K562 (cell line): ENCODE results near the gene TOX2. TPM values are rescaled to one million over a fixed set of nuclear protein-coding genes. Genes with fewer than 3 reads are reported as not detected.
A peak's percentile ranks its signal among the peaks of the same experiment; 100 is the strongest.

Source experiments
- ATF1 ChIP-seq, 2 experiments: fragments of 450-650 bp in 1 of 2; IDR thresholded peaks; 2 replicates each; pipeline ENCODE4 v1.6.1; 2016; ENCODE audit warnings: missing compliant biosample characterization in 1 of 2, missing genetic modification characterization in 1 of 2
- BCL6 ChIP-seq: fragments of 250-450 bp; sonication (Bioruptor Pico); IDR thresholded peaks from 2 replicates; pipeline ENCODE4 v1.4.0; 2020
- BHLHE40 ChIP-seq: IDR thresholded peaks from 2 replicates; pipeline ENCODE4 v1.6.1; 2011; ENCODE audit warnings: low read length, improper control_type of control experiment
- CREB1 ChIP-seq, 2 experiments: sonication (generic) in 1 of 2; formaldehyde crosslinking in 1 of 2; IDR thresholded peaks; 2 replicates each; pipeline versions ENCODE4 v1.6.1 to v1.8.0; 2012 to 2022; ENCODE audit warnings: inconsistent platforms in 1 of 2, mild to moderate bottlenecking in 1 of 2, missing genetic modification reagents in 1 of 2, moderate library complexity in 1 of 2
- CREM ChIP-seq: IDR thresholded peaks from 2 replicates; pipeline ENCODE4 v1.6.1; 2014; ENCODE audit warnings: antibody characterized with exemption, low read depth
- E2F6 ChIP-seq, 2 experiments: IDR thresholded peaks; 2 replicates each; pipeline ENCODE4 v1.6.1; 2011; ENCODE audit warnings: borderline replicate concordance in 1 of 2, control low read depth in 1 of 2, low read depth in 1 of 2, low read length in 1 of 2, mild to moderate bottlenecking in 1 of 2, mixed read lengths in 1 of 2, moderate library complexity in 1 of 2; ENCODE audit not compliant: insufficient read depth in 1 of 2, insufficient read length in 1 of 2, poor library complexity in 1 of 2, severe bottlenecking in 1 of 2; ENCODE audit errors: extremely low read depth in 1 of 2
- FOXJ3 ChIP-seq: sonication (generic); formaldehyde crosslinking; IDR thresholded peaks from 2 replicates; pipeline ENCODE4 v1.4.0; 2020; ENCODE audit warnings: mild to moderate bottlenecking, missing genetic modification reagents
- GTF2A2 ChIP-seq: IDR thresholded peaks from 2 replicates; pipeline ENCODE4 v1.6.1; 2016; ENCODE audit warnings: mild to moderate bottlenecking, missing genetic modification characterization, missing compliant biosample characterization
- HES1 ChIP-seq: fragments of 450-650 bp; IDR thresholded peaks from 2 replicates; pipeline ENCODE4 v1.6.1; 2016; ENCODE audit warnings: low read depth, mild to moderate bottlenecking, moderate library complexity
- MEIS2 ChIP-seq: fragments of 450-650 bp; IDR thresholded peaks from 2 replicates; pipeline ENCODE4 v1.6.1; 2014; ENCODE audit warnings: mild to moderate bottlenecking; ENCODE audit not compliant: partially characterized antibody
- REST ChIP-seq, 2 experiments: fragments of 450-650 bp; formaldehyde crosslinking in 1 of 2; IDR thresholded peaks; 2 replicates each; pipeline versions ENCODE4 v1.4.0 to v1.6.1; 2014 to 2020; ENCODE audit warnings: mild to moderate bottlenecking in 2 of 2, borderline replicate concordance in 1 of 2, low read depth in 1 of 2
- SETDB1 ChIP-seq: IDR thresholded peaks from one replicate; pipeline ENCODE4 v1.6.1; 2012; ENCODE audit warnings: low read length, control low read depth, inconsistent platforms
- SRSF3 ChIP-seq: fragments of 200-400 bp; formaldehyde crosslinking; IDR thresholded peaks from 2 replicates; pipeline ENCODE4 v1.6.1; 2016; ENCODE audit warnings: mild to moderate bottlenecking, low read length, moderate library complexity; ENCODE audit not compliant: insufficient read depth
- SRSF9 ChIP-seq: fragments of 200-400 bp; formaldehyde crosslinking; IDR thresholded peaks from 2 replicates; pipeline ENCODE4 v1.6.1; 2017; ENCODE audit warnings: low read depth, low read length, borderline replicate concordance
- ZNF583 ChIP-seq: fragments of 250-450 bp; sonication (Bioruptor Pico); IDR thresholded peaks from 2 replicates; pipeline ENCODE4 v1.4.0; 2020
- ZNF655 ChIP-seq: fragments of 250-450 bp; sonication (Bioruptor Pico); IDR thresholded peaks from 2 replicates; pipeline ENCODE4 v1.5.0; 2021
- ZNF764 ChIP-seq: fragments of 250-450 bp; sonication (Bioruptor Pico); IDR thresholded peaks from 2 replicates; pipeline ENCODE4 v1.4.0; 2020; ENCODE audit warnings: low read depth, mild to moderate bottlenecking, moderate library complexity
- ZNF77 ChIP-seq: fragments of 250-450 bp; sonication (Bioruptor Pico); IDR thresholded peaks from 2 replicates; pipeline ENCODE4 v1.5.0; 2020
- polyA plus RNA-seq, 8 experiments: library from polyadenylated mRNA; depleted of rRNA in 4 of 8; stranded (reverse) in 5 of 8; unstranded in 3 of 8; fragments of >200 nt; fragmentation: Nextera tagmentation in 2 of 8; fragmentation: Illumina TruSeq in 1 of 8; extraction: Ambion mirVana in 2 of 8; extraction: Trizol in 1 of 8; gene quantifications; 2 replicates each; pipeline versions ENCODE4 v1.2.1 to v1.2.3, GENCODE V29; 2011 to 2014; ENCODE audit warnings: inconsistent platforms in 1 of 8, missing spikeins in 1 of 8
- total RNA-seq, 7 experiments: library from RNA; depleted of rRNA in 6 of 7; stranded (reverse); fragments of >200 nt in 6 of 7; fragmentation: Illumina TruSeq in 2 of 7; extraction: Trizol in 2 of 7; gene quantifications; 2 replicates each; pipeline versions ENCODE4 v1.2.1 to v1.2.3, GENCODE V29; 2011 to 2021; ENCODE audit warnings: low replicate concordance in 1 of 7

TOX2 gene
- total and polyA plus RNA-seq, 9 of the 15 experiments (the other 6 are each of a cell fraction or from before 2014, with no cell fraction given): not detected

DNA sequence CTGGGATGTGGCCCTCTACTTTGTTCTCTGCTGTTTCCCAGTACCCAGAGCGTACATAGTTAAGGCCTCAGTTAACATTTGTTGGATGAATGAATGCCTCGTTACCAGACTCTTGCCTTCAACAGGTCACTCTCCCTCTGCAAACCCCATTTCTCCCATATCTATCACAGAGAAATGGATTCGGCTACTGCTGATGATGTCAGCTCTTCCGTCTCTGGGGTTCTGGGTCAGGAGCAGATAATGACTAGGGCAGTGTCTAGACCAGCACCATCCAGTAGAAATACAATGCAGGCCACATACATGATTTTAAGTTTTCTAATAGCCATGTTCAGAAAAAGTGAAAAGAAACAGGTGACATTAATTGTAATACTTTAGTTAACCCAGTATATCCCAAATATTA lies 47.9 kb downstream of the TOX2 start (continued):
- TF ChIP-seq REST (IDR thresholded peaks at IDR 0.05; ENCODE audit: borderline replicate concordance) (no peak), REST (CRISPR knock-in tag; IDR thresholded peaks at IDR 0.05; ENCODE audit: low read depth) (no peak), BHLHE40 (no peak), CREB1 (IDR thresholded peaks at IDR 0.05) (peak; percentile 51), CREB1 (CRISPR knock-in tag; IDR thresholded peaks at IDR 0.05) (peak; percentile 27; the same call in 1 of the 2 replicates), FOXJ3 (CRISPR knock-in tag) (no peak), SRSF9 (no peak), SRSF3 (no peak), GTF2A2 (tag) (no peak), ZNF655 (no peak), HES1 (no peak), ZNF583 (CRISPR knock-in tag) (no peak), CREM (peak; percentile 93), ZNF764 (no peak), SETDB1 (no peak), BCL6 (CRISPR knock-in tag) (no peak), ATF1 (CRISPR knock-in tag; IDR thresholded peaks at IDR 0.05) (peak; percentile 15; the same call in 1 of the 2 replicates), ATF1 (tag; IDR thresholded peaks at IDR 0.05) (peak; percentile 57), MEIS2 (no peak), E2F6 (IDR thresholded peaks at IDR 0.05; ENCODE audit: borderline replicate concordance in 1 of 2, extremely low read depth in 1 of 2, insufficient read depth in 1 of 2, insufficient read length in 1 of 2, low read depth in 1 of 2, low read length in 1 of 2, poor library complexity in 1 of 2, severe bottlenecking in 1 of 2) (no peak), ZNF77 (CRISPR knock-in tag) (no peak)
